ENCODE data around the gene CALR. TPM values are rescaled to one million over a fixed set of nuclear protein-coding genes. Genes with fewer than 3 reads are reported as not detected.
A peak's percentile ranks its signal among the peaks of the same experiment; 100 is the strongest.

CALR gene
- total RNA-seq, 4 donors from 2014 or later = 171 to 350 (median 229) TPM

GRCh38 chr19:12945479-12946091, 7.2 kb downstream of the CALR start, which contains the start of gene RAD23A:
Gene RAD23A (plus strand): TSS chr19:12945862. CDS start chr19:12945949, 87 bp downstream.
- whole genome bisulfite sequencing, 2 donors = 0 to 1% methylated on average over 34 to 59 of the region's 62 CpGs
- DNase-seq (ENCODE audit: low spot score in 2 of 2) = peak; percentile 95 to 99
- H3K4me3 ChIP-seq (ENCODE audit: low read depth, poor library complexity, severe bottlenecking) = peak within 1 kb of the TSS; percentile 44
- intact Hi-C loops (cut with DNase I; ENCODE audit: low total_unique reads) = loop anchor here (10.0 kb wide), 1 partner anchor 61 kb away; the partner anchor contains the start of genes DNASE2 and KLF1
- TF ChIP-seq CTCF (IDR thresholded peaks at IDR 0.05) (no peak), POLR2A (IDR thresholded peaks at IDR 0.05) (peak in 1 of 2 donors; percentile 91)

- peak overlapping the region; percentile 44 for H3K4me3 ChIP-seq (ENCODE audit: low read depth, poor library complexity, severe bottlenecking)
- WGBS, 2 donors = 1% methylated on average over 14 to 25 of the region's 40 CpGs
- intact Hi-C loops (cut with DNase I; ENCODE audit: low total_unique reads) = loop anchor here (10.0 kb wide), 1 partner anchor 61 kb away; the partner anchor contains the start of genes DNASE2 and KLF1
- peak in 1 of 2 donors; percentile 90 for DNase-seq (ENCODE audit: low spot score in 2 of 2)
- TF ChIP-seq POLR2A (IDR thresholded peaks at IDR 0.05) (no peak), CTCF (IDR thresholded peaks at IDR 0.05) (no peak)
Observed at GRCh38 chr19:12946092-12946721, 7.8 kb downstream of the CALR start.

- 58 to 62% methylated on average over 14 of the region's 14 CpGs for WGBS, 2 donors
- intact Hi-C loops (cut with DNase I; ENCODE audit: low total_unique reads) = loop anchor here (10.0 kb wide), 1 partner anchor 62 kb away; the partner anchor contains the start of genes DNASE2 and KLF1
Observed at GRCh38 chr19:12946731-12947496, 8.5 kb downstream of the CALR start.

GRCh38 chr19:12947702-12948611, 9.5 kb downstream of the CALR start:
- no peak overlapping the region for H3K4me3 ChIP-seq (ENCODE audit: low read depth, poor library complexity, severe bottlenecking)
- no peak for DNase-seq (ENCODE audit: low spot score in 2 of 2)
- intact Hi-C loops (cut with DNase I; ENCODE audit: low total_unique reads) = loop anchor here (10.0 kb wide), 1 partner anchor 63 kb away; the partner anchor contains the start of genes DNASE2 and KLF1
- WGBS, 2 donors = 82 to 87% methylated on average over 26 to 27 of the region's 28 CpGs
- TF ChIP-seq POLR2A (IDR thresholded peaks at IDR 0.05) = no peak

More at GRCh38 chr19:12946731-12947496, 8.5 kb downstream of the CALR start:
- DNase-seq (ENCODE audit: low spot score in 2 of 2) = no peak
- TF ChIP-seq POLR2A (IDR thresholded peaks at IDR 0.05) = no peak
- no peak overlapping the region for H3K4me3 ChIP-seq (ENCODE audit: low read depth, poor library complexity, severe bottlenecking)

GRCh38 chr19:12948612-12949362, 10.4 kb downstream of the CALR start:
- H3K4me3 ChIP-seq (ENCODE audit: low read depth, poor library complexity, severe bottlenecking) = no peak overlapping the region
- 78 to 81% methylated on average over 28 to 30 of the region's 30 CpGs for WGBS, 2 donors
- no peak for DNase-seq (ENCODE audit: low spot score in 2 of 2)
- TF ChIP-seq CTCF (IDR thresholded peaks at IDR 0.05) (no peak), POLR2A (IDR thresholded peaks at IDR 0.05) (no peak)
- intact Hi-C loops (cut with DNase I; ENCODE audit: low total_unique reads) = loop anchor here (10.0 kb wide), 1 partner anchor 64 kb away; the partner anchor contains the start of genes DNASE2 and KLF1

Data from lower leg skin (tissue), 4 donors.